Fibroblast of pulmonary artery (primary cell): ENCODE results near the gene TAGLN.

Source experiments
- DNase-seq: peaks from one replicate; pipeline ENCODE4 v3.0.0-alpha.2; 2010; ENCODE audit warnings: low read depth
- H3K4me3 ChIP-seq: replicated peaks from 2 replicates; pipeline ENCODE4 v1.5.1; 2011; ENCODE audit warnings: low read depth, mild to moderate bottlenecking, control low read depth, low read length, moderate library complexity
- CTCF ChIP-seq: IDR thresholded peaks from 2 replicates; pipeline ENCODE4 v1.5.1; 2011; ENCODE audit warnings: mild to moderate bottlenecking, control low read depth, low read length, inconsistent platforms; ENCODE audit errors: missing control alignments

The TAGLN gene

GRCh38 chr11:117176186-117176585 is 23.0 kb upstream of the TAGLN start:
- no peak for DNase-seq
- no peak overlapping the region for H3K4me3 ChIP-seq
- no peak for TF ChIP-seq CTCF

- TF ChIP-seq CTCF, result no peak
- peak overlapping the region; percentile 83 for H3K4me3 ChIP-seq
- no peak for DNase-seq
Measured at GRCh38 chr11:117177534-117178209, 21.5 kb upstream of the TAGLN start.

GRCh38 chr11:117178210-117179034 is 20.7 kb upstream of the TAGLN start, which contains the start of gene SIDT2:
TSS of gene SIDT2 (plus strand) at chr11:117178743. CDS start at chr11:117179264, 521 bp downstream.
- DNase-seq, result peak; percentile 95
- TF ChIP-seq CTCF, result no peak

GRCh38 chr11:117179048-117179999 is 19.8 kb upstream of the TAGLN start:
- no peak for TF ChIP-seq CTCF
- peak overlapping the region; percentile 83 for H3K4me3 ChIP-seq
- peak; percentile 52 for DNase-seq

More at GRCh38 chr11:117178210-117179034, 20.7 kb upstream of the TAGLN start, which contains the start of gene SIDT2:
- peak within 1 kb of the TSS; percentile 83 for H3K4me3 ChIP-seq

GRCh38 chr11:117180020-117180419 is 19.1 kb upstream of the TAGLN start:
- no peak for DNase-seq
- no peak for TF ChIP-seq CTCF
- peak overlapping the region; percentile 83 for H3K4me3 ChIP-seq

GRCh38 chr11:117180661-117181585 is 18.2 kb upstream of the TAGLN start:
- peak; percentile 81 for DNase-seq
- TF ChIP-seq CTCF, result peak; percentile 76
- H3K4me3 ChIP-seq, result no peak overlapping the region
